GM21529 (cell line): ENCODE results near the gene CXCR5.
"Not testable (repeated sequence)": the region's sequence is repeated elsewhere in the genome, so short reads cannot be mapped to it uniquely, and the experiment has no call there.

Experiments
- ATAC-seq: cut with Tn5 transposase; IDR thresholded peaks from one replicate; pipeline ENCODE4 v1.9.1; 2021; ENCODE audit not compliant: unreplicated experiment

CXCR5 gene

GRCh38 chr11:118883368-118884071 lies at the start of gene CXCR5:
Gene CXCR5, plus strand, starts transcription at chr11:118883892. Its CDS starts 50 bp downstream, at chr11:118883942.
- peak; percentile 71 for ATAC-seq

- no peak for ATAC-seq
These were observed 49.2 kb upstream of the CXCR5 start for GRCh38 chr11:118834427-118835028.

- no peak for ATAC-seq
These were observed 45.8 kb upstream of the CXCR5 start for GRCh38 chr11:118837868-118838267.

GRCh38 chr11:118838905-118839553 lies 44.7 kb upstream of the CXCR5 start:
- ATAC-seq: peak; percentile 69

- ATAC-seq: peak; percentile 54
These were observed 42.0 kb upstream of the CXCR5 start for GRCh38 chr11:118841469-118842242.

- no peak for ATAC-seq
These were observed 41.3 kb upstream of the CXCR5 start for GRCh38 chr11:118842369-118842768.

GRCh38 chr11:118842843-118843242 lies 40.8 kb upstream of the CXCR5 start:
- not testable (repeated sequence) for ATAC-seq

- ATAC-seq: no peak
These were observed 40.1 kb upstream of the CXCR5 start for GRCh38 chr11:118843565-118843964.

- no peak for ATAC-seq
These were observed 38.3 kb upstream of the CXCR5 start for GRCh38 chr11:118845369-118845768.

GRCh38 chr11:118846181-118846935 lies 37.3 kb upstream of the CXCR5 start:
- no peak for ATAC-seq

- ATAC-seq: no peak
These were observed 33.9 kb upstream of the CXCR5 start for GRCh38 chr11:118849825-118850224.

GRCh38 chr11:118851970-118852369 lies 31.7 kb upstream of the CXCR5 start:
- ATAC-seq: peak; percentile 89

- no peak for ATAC-seq
These were observed 30.0 kb upstream of the CXCR5 start for GRCh38 chr11:118853678-118854077.

GRCh38 chr11:118856314-118856713 lies 27.4 kb upstream of the CXCR5 start:
- no peak for ATAC-seq

- ATAC-seq: no peak
These were observed 26.3 kb upstream of the CXCR5 start for GRCh38 chr11:118857385-118857784.

GRCh38 chr11:118859973-118860372 lies 23.7 kb upstream of the CXCR5 start:
- ATAC-seq: no peak

GRCh38 chr11:118868659-118869058 lies 15.0 kb upstream of the CXCR5 start:
- no peak for ATAC-seq

- ATAC-seq: peak; percentile 64
These were observed 13.0 kb upstream of the CXCR5 start for GRCh38 chr11:118870396-118871343.

GRCh38 chr11:118872403-118872821 lies 11.3 kb upstream of the CXCR5 start:
- no peak for ATAC-seq

- no peak for ATAC-seq
These were observed 9.9 kb upstream of the CXCR5 start for GRCh38 chr11:118873804-118874203.
